Mammary epithelial cell (primary cell): ENCODE results near the gene C4B.
"Not testable (repeated sequence)": the region's sequence is repeated elsewhere in the genome, so short reads cannot be mapped to it uniquely, and the experiment has no call there.

Experiments used
- EZH2 ChIP-seq: IDR thresholded peaks from 2 replicates; pipeline ENCODE4 v1.6.1; 2012; ENCODE audit warnings: low read length, inconsistent platforms, borderline replicate concordance
- TF ChIP-seq, protein P1 (sequence below), 2 donors: IDR thresholded peaks in 1 of 2; conservative IDR thresholded peaks in 1 of 2; 2 replicates each; pipeline ENCODE4 v1.5.1; 2011 to 2012; ENCODE audit warnings: inconsistent platforms in 2 of 2, low read length in 2 of 2, mild to moderate bottlenecking in 2 of 2, control low read depth in 1 of 2, low read depth in 1 of 2; ENCODE audit not compliant: insufficient read depth in 1 of 2; ENCODE audit errors: extremely low read depth in 1 of 2

DNA sequence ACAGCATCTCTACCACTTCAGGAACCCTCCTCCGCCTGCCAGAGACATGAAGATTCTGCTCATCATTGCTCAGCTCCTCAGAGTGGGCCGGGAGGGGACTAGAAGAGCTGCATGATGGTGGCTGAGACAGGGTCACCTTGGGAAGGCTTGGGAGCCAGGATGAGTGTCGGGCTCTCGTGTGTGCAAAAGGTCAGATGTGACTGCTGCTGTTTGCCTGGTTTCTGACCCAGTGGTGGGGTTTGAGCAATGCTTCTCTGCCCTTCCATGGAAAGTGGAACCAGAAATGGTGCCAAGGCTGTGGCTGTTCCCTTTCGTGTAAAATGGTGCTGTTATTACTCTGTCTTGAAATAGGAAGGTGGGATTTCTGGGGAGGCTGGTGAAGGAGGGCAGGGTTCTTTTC is 857 bp upstream of the C4B start:
- TF ChIP-seq, protein P1, sequence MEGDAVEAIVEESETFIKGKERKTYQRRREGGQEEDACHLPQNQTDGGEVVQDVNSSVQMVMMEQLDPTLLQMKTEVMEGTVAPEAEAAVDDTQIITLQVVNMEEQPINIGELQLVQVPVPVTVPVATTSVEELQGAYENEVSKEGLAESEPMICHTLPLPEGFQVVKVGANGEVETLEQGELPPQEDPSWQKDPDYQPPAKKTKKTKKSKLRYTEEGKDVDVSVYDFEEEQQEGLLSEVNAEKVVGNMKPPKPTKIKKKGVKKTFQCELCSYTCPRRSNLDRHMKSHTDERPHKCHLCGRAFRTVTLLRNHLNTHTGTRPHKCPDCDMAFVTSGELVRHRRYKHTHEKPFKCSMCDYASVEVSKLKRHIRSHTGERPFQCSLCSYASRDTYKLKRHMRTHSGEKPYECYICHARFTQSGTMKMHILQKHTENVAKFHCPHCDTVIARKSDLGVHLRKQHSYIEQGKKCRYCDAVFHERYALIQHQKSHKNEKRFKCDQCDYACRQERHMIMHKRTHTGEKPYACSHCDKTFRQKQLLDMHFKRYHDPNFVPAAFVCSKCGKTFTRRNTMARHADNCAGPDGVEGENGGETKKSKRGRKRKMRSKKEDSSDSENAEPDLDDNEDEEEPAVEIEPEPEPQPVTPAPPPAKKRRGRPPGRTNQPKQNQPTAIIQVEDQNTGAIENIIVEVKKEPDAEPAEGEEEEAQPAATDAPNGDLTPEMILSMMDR (conservative IDR thresholded peaks at IDR 0.05 in 1 of 2, IDR thresholded peaks at IDR 0.05 in 1 of 2; ENCODE audit: extremely low read depth in 1 of 2, insufficient read depth in 1 of 2, low read depth in 1 of 2, low read length in 2 of 2) = not testable (repeated sequence)
- not testable (repeated sequence) for TF ChIP-seq EZH2
